Spleen (tissue), 11 donors: Measurements from ENCODE around the gene SLC38A7. TPM values are rescaled to one million over a fixed set of nuclear protein-coding genes. Genes with fewer than 3 reads are reported as not detected.

ENCODE experiments used
- DNase-seq: peaks from one replicate; pipeline ENCODE4 v3.0.0-alpha.2; 2020
- H3K27ac ChIP-seq, 8 donors: fragments of 200-600 bp; sonication (generic) in 7 of 8; 1 replicate in 4 of 8; 2 replicates in 4 of 8; pipeline versions ENCODE4 v1.5.0 to v1.8.0; 2016 to 2021; ENCODE audit warnings: inconsistent platforms in 4 of 8, mild to moderate bottlenecking in 4 of 8, moderate library complexity in 1 of 8
- H3K27me3 ChIP-seq, 7 donors: fragments of 200-600 bp; sonication (generic) in 6 of 7; replicated peaks in 1 of 7; 1 replicate in 4 of 7; 2 replicates in 3 of 7; pipeline versions ENCODE4 v1.5.0 to v1.8.0; 2016 to 2021; ENCODE audit warnings: inconsistent platforms in 3 of 7, mild to moderate bottlenecking in 1 of 7
- H3K36me3 ChIP-seq, 6 donors: fragments of 200-600 bp; sonication (generic) in 5 of 6; 1 replicate in 4 of 6; 2 replicates in 2 of 6; pipeline versions ENCODE4 v1.5.0 to v1.8.0; 2016 to 2021; ENCODE audit warnings: inconsistent platforms in 2 of 6
- H3K4me1 ChIP-seq, 6 donors: fragments of 200-600 bp; sonication (generic) in 5 of 6; 1 replicate in 3 of 6; 2 replicates in 3 of 6; pipeline versions ENCODE4 v1.5.0 to v1.8.0; 2016 to 2021; ENCODE audit warnings: inconsistent platforms in 3 of 6
- H3K4me3 ChIP-seq, 8 donors: fragments of 200-600 bp; sonication (generic) in 7 of 8; 1 replicate in 4 of 8; 2 replicates in 4 of 8; pipeline versions ENCODE4 v1.5.0 to v1.8.0; 2016 to 2021; ENCODE audit warnings: inconsistent platforms in 4 of 8, mild to moderate bottlenecking in 4 of 8, moderate library complexity in 2 of 8
- H3K9me3 ChIP-seq, 8 donors: fragments of 200-600 bp; sonication (generic) in 7 of 8; 1 replicate in 4 of 8; 2 replicates in 4 of 8; pipeline versions ENCODE4 v1.5.0 to v1.8.0; 2016 to 2021; ENCODE audit warnings: inconsistent platforms in 4 of 8
- POLR2A ChIP-seq, 3 donors: fragments of 450-650 bp; IDR thresholded peaks; one replicate each; pipeline ENCODE4 v1.5.1; 2017; ENCODE audit warnings: antibody characterized with exemption in 3 of 3, mild to moderate bottlenecking in 1 of 3
- POLR2AphosphoS5 ChIP-seq, 3 donors: sonication (generic); formaldehyde crosslinking; IDR thresholded peaks; one replicate each; pipeline ENCODE4 v1.5.1; 2017; ENCODE audit warnings: antibody characterized with exemption in 3 of 3
- WGBS, 5 donors: extraction: QIAGEN DNeasy Blood & Tissue Kit in 3 of 5; methylation state at CpG; one replicate each; pipeline versions ENCODE4 v1.1.5 to v1.1.7; 2013 to 2018; 5-methylcytosine and 5-hydroxymethylcytosine counted together
- intact Hi-C: fragments of 100-400 bp; cut with DNase I; formaldehyde crosslinking; loops from one replicate; pipeline ENCODE4 v1.15.0; 2023; ENCODE audit warnings: low total_unique reads
- polyA plus RNA-seq, 3 donors: library from polyadenylated mRNA; stranded (reverse); fragments of 200-250 nt; gene quantifications; one replicate each; pipeline ENCODE4 v1.2.1, GENCODE V29; 2013
- total RNA-seq, 7 donors: library from RNA; depleted of rRNA in 3 of 7; stranded (reverse); fragments of >200 nt in 3 of 7; fragmentation: NEBNext Ultra II Directional in 4 of 7; extraction: Animal tissue kit (Norgen Biotek cat#: 25700) in 4 of 7; gene quantifications; one replicate each; pipeline versions ENCODE4 v1.1.0 to v1.2.1, GENCODE V29; 2016 to 2021
- TF ChIP-seq, protein P1 (sequence below), 11 experiments: fragments of 200-600 bp in 7 of 11; fragments of 450-650 bp in 4 of 11; sonication (generic) in 4 of 11; IDR thresholded peaks in 8 of 11; conservative IDR thresholded peaks in 3 of 11; 1 replicate in 7 of 11; 2 replicates in 4 of 11; pipeline versions ENCODE4 v1.4.0 to v1.8.0; 2016 to 2021; ENCODE audit warnings: antibody characterized with exemption in 11 of 11, inconsistent platforms in 4 of 11, mild to moderate bottlenecking in 1 of 11
- donor health status: healthy with polysubstance abuse.
- donor health status: DM: no; HTN: no; CAD: no; lungs with moderate emphysema.
- donor health status: DM: no; HTN: no; CAD: no.
- donor health status: Bipolar disorder and iron deficiency.
- donor health status: healthy.
- donor health status: DM: no; HTN: no; CAD: no.
- donor health status: DM: yes; HTN: yes; CAD: no.

Gene SLC38A7
- total and polyA plus RNA-seq, 10 donors = 2.9 to 29.5 (median 18.8) TPM

DNA sequence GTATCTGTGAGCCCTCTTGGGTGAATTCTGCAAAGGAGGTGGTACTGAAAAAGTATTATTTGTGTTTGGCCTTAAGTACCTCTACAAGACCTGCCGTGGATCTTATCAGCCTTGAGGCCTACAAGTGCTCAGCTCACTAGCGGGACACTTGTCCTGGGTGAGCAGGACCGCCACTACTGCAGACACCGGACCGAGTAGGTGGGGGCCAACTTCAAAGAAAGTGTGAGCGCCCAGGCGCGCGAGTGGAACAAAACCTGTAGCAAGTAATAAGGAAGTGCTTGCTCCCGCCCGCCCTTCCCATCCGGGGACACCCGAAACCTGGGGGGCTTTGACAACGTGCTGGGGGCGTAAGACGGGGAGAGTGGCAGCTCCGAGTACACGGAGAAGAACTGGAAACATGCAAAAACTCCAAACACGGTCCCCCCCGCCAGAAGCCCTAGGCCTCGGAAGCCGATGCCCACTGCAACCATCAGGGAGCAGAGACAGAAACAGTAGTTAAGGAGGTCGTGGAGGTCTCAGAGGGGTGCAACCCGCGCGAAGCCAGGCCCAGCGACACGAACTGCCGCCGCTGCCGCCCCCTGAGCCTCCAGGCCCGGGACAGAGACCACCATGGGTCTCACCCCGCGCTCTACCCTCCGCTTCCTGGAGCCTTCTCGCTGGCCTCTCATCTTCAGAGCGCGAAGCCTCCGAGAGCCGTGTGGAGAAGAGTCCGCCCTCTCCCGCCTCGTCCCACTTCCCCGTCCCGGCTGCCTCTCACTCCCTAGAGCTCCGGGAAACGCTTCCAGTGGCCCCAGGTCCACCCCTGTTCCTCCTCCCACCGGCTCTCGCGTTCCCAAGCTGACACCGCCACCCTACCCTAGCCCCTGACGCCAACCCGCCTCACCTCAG, 55.5 kb downstream of the SLC38A7 start:
- WGBS, 5 donors = 0 to 1% (median 0%) methylated on average over 36 to 53 of the region's 53 CpGs
- peak overlapping the region; percentile 77 to 95 (median 88) for H3K4me3 ChIP-seq
- H3K9me3 ChIP-seq = no peaks in the 10 kb centered on the region
- no peaks in the 10 kb centered on the region for H3K27me3 ChIP-seq
- peaks cover 23 to 54% (median 46%) of the 10 kb centered on the region in 6 donors for H3K4me1 ChIP-seq
- peak; percentile 94 for DNase-seq
- H3K36me3 ChIP-seq = peaks cover 0 to 23% (median 9%) of the 10 kb centered on the region in 6 donors
- peak overlapping the region; percentile 97 to 100 (median 98) for H3K27ac ChIP-seq
- intact Hi-C loops = no loop called here
- TF ChIP-seq POLR2AphosphoS5 (IDR thresholded peaks at IDR 0.05) (no peak), POLR2A (IDR thresholded peaks at IDR 0.05) (no peak)
- TF ChIP-seq, protein P1, sequence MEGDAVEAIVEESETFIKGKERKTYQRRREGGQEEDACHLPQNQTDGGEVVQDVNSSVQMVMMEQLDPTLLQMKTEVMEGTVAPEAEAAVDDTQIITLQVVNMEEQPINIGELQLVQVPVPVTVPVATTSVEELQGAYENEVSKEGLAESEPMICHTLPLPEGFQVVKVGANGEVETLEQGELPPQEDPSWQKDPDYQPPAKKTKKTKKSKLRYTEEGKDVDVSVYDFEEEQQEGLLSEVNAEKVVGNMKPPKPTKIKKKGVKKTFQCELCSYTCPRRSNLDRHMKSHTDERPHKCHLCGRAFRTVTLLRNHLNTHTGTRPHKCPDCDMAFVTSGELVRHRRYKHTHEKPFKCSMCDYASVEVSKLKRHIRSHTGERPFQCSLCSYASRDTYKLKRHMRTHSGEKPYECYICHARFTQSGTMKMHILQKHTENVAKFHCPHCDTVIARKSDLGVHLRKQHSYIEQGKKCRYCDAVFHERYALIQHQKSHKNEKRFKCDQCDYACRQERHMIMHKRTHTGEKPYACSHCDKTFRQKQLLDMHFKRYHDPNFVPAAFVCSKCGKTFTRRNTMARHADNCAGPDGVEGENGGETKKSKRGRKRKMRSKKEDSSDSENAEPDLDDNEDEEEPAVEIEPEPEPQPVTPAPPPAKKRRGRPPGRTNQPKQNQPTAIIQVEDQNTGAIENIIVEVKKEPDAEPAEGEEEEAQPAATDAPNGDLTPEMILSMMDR (IDR thresholded peaks at IDR 0.05 in 8 of 11, conservative IDR thresholded peaks at IDR 0.05 in 3 of 11) = no peak

DNA sequence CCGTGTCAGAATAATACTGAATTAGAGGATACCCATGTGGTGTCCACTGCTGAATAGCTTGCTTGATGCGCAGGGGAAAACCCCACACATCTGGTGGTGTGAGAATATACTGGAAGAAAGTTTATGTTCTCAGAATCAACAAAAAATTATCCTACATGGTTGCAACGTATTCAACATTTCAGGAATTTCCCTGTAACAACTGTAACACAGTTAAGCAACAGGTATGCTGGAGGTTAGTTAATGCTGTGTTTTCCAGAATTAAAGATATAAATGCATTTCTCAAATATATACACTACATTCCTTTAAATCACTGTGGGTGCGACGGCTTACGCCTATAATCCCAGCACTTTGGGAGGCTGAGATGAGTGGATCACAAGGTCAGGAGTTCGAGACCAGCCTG, 60.4 kb downstream of the SLC38A7 start:
- no peak for TF ChIP-seq POLR2A (IDR thresholded peaks at IDR 0.05)
- TF ChIP-seq, protein P1 (IDR thresholded peaks at IDR 0.05 in 8 of 11, conservative IDR thresholded peaks at IDR 0.05 in 3 of 11) = no peak
- no peak for TF ChIP-seq POLR2AphosphoS5 (IDR thresholded peaks at IDR 0.05)
- Histone ChIP-seq H3K27me3 (no peaks in the 10 kb centered on the region), H3K27ac (no peak overlapping the region), H3K4me1 (peaks cover 23 to 73% (median 50%) of the 10 kb centered on the region in 6 donors), H3K36me3 (peaks cover 2 to 72% (median 53%) of the 10 kb centered on the region in 6 donors), H3K9me3 (no peaks in the 10 kb centered on the region), H3K4me3 (no peak overlapping the region)
- intact Hi-C loops = no loop called here
- 80 to 93% (median 85%) methylated on average over 7 of the region's 7 CpGs for WGBS, 5 donors
- DNase-seq = no peak

DNA sequence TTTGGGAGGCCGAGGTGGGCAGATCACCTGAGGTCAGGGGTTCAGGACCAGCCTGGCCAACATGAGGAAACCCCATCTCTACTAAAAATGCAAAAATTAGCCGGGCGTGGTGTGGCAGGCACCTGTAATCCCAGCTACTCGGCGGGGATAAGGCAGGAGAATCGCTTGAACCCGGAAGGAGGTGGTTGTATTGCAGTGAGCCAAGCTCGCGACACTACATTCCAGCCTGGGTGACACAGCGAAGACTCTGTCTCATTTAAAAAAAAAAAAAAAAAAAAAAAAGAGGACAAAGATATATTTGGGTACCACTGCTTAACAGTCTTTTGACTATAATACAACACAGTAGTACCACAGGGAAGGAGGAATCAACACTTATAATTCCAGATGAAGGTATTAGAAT, 64.2 kb downstream of the SLC38A7 start:
- intact Hi-C loops = no loop called here
- TF ChIP-seq, protein P1 (IDR thresholded peaks at IDR 0.05 in 8 of 11, conservative IDR thresholded peaks at IDR 0.05 in 3 of 11) = no peak

DNA sequence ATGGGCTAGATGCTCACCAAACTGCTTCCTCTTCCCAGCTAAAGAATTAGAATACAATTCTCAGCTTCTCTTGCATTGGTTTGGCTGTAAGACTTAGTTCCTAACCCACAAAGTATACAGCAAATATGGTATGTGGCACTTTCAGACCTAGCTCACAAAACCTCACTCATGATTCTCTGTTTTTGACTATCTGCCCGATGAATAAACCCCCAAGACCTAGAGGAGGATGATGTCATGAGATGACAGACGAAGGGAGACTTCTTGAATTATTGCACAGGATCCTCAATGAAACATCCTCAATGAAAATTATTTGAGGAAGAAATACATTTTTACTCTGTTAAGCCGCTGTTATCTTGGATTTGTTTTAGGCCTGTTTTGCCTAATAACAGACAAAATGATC, 69.3 kb downstream of the SLC38A7 start:
- 47 to 82% (median 63%) methylated on average over 3 of the region's 3 CpGs; no CpG with 5 or more reads in 1 of the 5 donors for WGBS, 5 donors
- H3K36me3 ChIP-seq = peaks cover 6 to 96% (median 42%) of the 10 kb centered on the region in 6 donors
- DNase-seq = no peak
- no peak overlapping the region for H3K27ac ChIP-seq
- peaks cover 0 to 60% (median 20%) of the 10 kb centered on the region in 6 donors for H3K4me1 ChIP-seq
- no peaks in the 10 kb centered on the region for H3K9me3 ChIP-seq
- intact Hi-C loops = no loop called here
- no peak overlapping the region for H3K4me3 ChIP-seq
- H3K27me3 ChIP-seq = no peaks in the 10 kb centered on the region
- TF ChIP-seq POLR2A (IDR thresholded peaks at IDR 0.05) = no peak
- no peak for TF ChIP-seq POLR2AphosphoS5 (IDR thresholded peaks at IDR 0.05)
- TF ChIP-seq, protein P1 (IDR thresholded peaks at IDR 0.05 in 8 of 11, conservative IDR thresholded peaks at IDR 0.05 in 3 of 11) = no peak

More for the DNA sequence above, 64.2 kb downstream of the SLC38A7 start:
- Histone ChIP-seq H3K27me3 (no peaks in the 10 kb centered on the region), H3K4me1 (peaks cover 3 to 61% (median 20%) of the 10 kb centered on the region in 6 donors), H3K27ac (no peak overlapping the region), H3K9me3 (no peaks in the 10 kb centered on the region), H3K36me3 (peaks cover 8 to 98% (median 78%) of the 10 kb centered on the region in 6 donors), H3K4me3 (no peak overlapping the region)
- 93 to 97% (median 94%) methylated on average over 10 of the region's 10 CpGs for WGBS, 5 donors
- DNase-seq = peak; percentile 37
